GM23338 (cell line): ENCODE results near the gene IGSF11.

Experiments used
- CREB1 ChIP-seq: fragments of 250-450 bp; sonication (Bioruptor Pico); IDR thresholded peaks from 2 replicates; pipeline ENCODE4 v1.5.0; 2020; ENCODE audit warnings: low read depth, mild to moderate bottlenecking, moderate library complexity
- EZH2 ChIP-seq: fragments of 200-600 bp; sonication (generic); IDR thresholded peaks from one replicate; pipeline ENCODE4 v1.8.0; 2017; ENCODE audit warnings: antibody characterized with exemption, mild to moderate bottlenecking, low read depth; ENCODE audit not compliant: unreplicated experiment
- EZH2phosphoT487 ChIP-seq: fragments of 200-600 bp; sonication (generic); IDR thresholded peaks from one replicate; pipeline ENCODE4 v1.8.1; 2018; ENCODE audit warnings: antibody characterized with exemption; ENCODE audit not compliant: unreplicated experiment
- JUNB ChIP-seq: IDR thresholded peaks from one replicate; pipeline ENCODE4 v1.6.1; 2016; ENCODE audit warnings: antibody characterized with exemption; ENCODE audit not compliant: unreplicated experiment
- POLR2AphosphoS5 ChIP-seq: IDR thresholded peaks from 2 replicates; pipeline ENCODE4 v1.6.1; 2016; ENCODE audit warnings: antibody characterized with exemption, low read depth
- ZNF114 ChIP-seq: fragments of 250-450 bp; sonication (Bioruptor Pico); IDR thresholded peaks from 2 replicates; pipeline ENCODE4 v1.5.0; 2020; ENCODE audit warnings: mild to moderate bottlenecking, moderate library complexity
- TF ChIP-seq, protein P1 (sequence below), 2 experiments: fragments of 200-600 bp in 1 of 2; sonication (generic) in 1 of 2; conservative IDR thresholded peaks; 2 replicates each; pipeline versions ENCODE4 v1.5.1 to v1.6.1; 2016 to 2017; ENCODE audit warnings: antibody characterized with exemption in 2 of 2, low read depth in 2 of 2, mild to moderate bottlenecking in 2 of 2, moderate library complexity in 1 of 2
- TF ChIP-seq, protein P2 (sequence below): IDR thresholded peaks from one replicate; pipeline ENCODE4 v1.6.1; 2018; ENCODE audit warnings: antibody characterized with exemption; ENCODE audit not compliant: unreplicated experiment

DNA sequence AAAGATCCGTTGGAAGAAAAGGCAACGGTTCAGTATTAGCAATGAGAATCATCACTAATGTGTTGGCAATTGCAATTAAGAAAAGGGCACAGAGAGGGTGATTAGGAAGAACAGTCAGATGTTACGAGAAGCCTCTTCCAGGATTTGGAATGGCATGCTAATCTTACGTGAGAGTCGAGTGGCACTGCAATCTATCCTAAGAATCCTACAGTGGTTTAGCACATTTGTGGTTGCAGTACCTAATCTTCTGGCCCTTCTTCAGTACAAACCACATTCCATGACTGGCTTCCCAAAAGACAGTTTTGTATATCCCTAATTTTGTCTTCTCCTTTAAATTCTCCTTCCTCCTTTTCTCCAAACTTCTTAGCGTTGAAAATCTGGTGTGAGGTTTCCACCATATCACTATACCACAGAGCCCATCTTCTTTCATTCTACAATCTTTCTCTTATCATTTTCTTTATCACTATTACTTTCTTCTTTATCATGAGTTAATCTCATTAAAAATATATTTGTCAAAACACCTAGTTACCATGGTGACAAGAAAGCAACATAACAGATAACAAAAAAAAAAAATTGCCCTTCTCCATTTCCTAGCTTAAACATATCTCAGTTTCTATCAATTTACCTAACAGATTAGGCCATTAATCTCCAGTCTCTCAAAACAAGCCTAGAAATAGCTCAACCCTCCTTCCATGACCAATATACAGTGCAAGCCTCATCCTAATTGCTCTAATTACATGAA lies 60.1 kb downstream of the IGSF11 start:
- TF ChIP-seq, protein P1, sequence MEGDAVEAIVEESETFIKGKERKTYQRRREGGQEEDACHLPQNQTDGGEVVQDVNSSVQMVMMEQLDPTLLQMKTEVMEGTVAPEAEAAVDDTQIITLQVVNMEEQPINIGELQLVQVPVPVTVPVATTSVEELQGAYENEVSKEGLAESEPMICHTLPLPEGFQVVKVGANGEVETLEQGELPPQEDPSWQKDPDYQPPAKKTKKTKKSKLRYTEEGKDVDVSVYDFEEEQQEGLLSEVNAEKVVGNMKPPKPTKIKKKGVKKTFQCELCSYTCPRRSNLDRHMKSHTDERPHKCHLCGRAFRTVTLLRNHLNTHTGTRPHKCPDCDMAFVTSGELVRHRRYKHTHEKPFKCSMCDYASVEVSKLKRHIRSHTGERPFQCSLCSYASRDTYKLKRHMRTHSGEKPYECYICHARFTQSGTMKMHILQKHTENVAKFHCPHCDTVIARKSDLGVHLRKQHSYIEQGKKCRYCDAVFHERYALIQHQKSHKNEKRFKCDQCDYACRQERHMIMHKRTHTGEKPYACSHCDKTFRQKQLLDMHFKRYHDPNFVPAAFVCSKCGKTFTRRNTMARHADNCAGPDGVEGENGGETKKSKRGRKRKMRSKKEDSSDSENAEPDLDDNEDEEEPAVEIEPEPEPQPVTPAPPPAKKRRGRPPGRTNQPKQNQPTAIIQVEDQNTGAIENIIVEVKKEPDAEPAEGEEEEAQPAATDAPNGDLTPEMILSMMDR (conservative IDR thresholded peaks at IDR 0.05; ENCODE audit: low read depth in 2 of 2) = no peak
- TF ChIP-seq POLR2AphosphoS5 = no peak
- TF ChIP-seq CREB1 (CRISPR knock-in tag) = no peak
- TF ChIP-seq ZNF114 = no peak
- TF ChIP-seq EZH2phosphoT487 = no peak
- TF ChIP-seq EZH2 = no peak
- no peak for TF ChIP-seq JUNB
- TF ChIP-seq, protein P2, sequence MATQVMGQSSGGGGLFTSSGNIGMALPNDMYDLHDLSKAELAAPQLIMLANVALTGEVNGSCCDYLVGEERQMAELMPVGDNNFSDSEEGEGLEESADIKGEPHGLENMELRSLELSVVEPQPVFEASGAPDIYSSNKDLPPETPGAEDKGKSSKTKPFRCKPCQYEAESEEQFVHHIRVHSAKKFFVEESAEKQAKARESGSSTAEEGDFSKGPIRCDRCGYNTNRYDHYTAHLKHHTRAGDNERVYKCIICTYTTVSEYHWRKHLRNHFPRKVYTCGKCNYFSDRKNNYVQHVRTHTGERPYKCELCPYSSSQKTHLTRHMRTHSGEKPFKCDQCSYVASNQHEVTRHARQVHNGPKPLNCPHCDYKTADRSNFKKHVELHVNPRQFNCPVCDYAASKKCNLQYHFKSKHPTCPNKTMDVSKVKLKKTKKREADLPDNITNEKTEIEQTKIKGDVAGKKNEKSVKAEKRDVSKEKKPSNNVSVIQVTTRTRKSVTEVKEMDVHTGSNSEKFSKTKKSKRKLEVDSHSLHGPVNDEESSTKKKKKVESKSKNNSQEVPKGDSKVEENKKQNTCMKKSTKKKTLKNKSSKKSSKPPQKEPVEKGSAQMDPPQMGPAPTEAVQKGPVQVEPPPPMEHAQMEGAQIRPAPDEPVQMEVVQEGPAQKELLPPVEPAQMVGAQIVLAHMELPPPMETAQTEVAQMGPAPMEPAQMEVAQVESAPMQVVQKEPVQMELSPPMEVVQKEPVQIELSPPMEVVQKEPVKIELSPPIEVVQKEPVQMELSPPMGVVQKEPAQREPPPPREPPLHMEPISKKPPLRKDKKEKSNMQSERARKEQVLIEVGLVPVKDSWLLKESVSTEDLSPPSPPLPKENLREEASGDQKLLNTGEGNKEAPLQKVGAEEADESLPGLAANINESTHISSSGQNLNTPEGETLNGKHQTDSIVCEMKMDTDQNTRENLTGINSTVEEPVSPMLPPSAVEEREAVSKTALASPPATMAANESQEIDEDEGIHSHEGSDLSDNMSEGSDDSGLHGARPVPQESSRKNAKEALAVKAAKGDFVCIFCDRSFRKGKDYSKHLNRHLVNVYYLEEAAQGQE = no peak
